Femur (tissue), 1 donor: ENCODE measurements around the gene PLK3.
"Not testable (repeated sequence)": the region's sequence is repeated elsewhere in the genome, so short reads cannot be mapped to it uniquely, and the experiment has no call there.

Experiments
- DNase-seq: peaks from one replicate; pipeline ENCODE4 v3.0.0-alpha.2; 2017

The PLK3 gene

GRCh38 chr1:44799770-44800584 is at the start of gene PLK3:
TSS of gene PLK3 (plus strand) at chr1:44800377. CDS start at chr1:44800464, 87 bp downstream.
- peak; percentile 99 for DNase-seq

GRCh38 chr1:44757420-44757819 is 42.8 kb upstream of the PLK3 start:
- no peak for DNase-seq

GRCh38 chr1:44759077-44759476 is 41.1 kb upstream of the PLK3 start:
- DNase-seq: no peak

GRCh38 chr1:44760876-44761275 is 39.3 kb upstream of the PLK3 start:
- DNase-seq: no peak

GRCh38 chr1:44766421-44766820 is 33.8 kb upstream of the PLK3 start:
- DNase-seq: not testable (repeated sequence)

GRCh38 chr1:44775078-44775929 is 24.9 kb upstream of the PLK3 start, which contains the start of gene RPS8:
TSS of gene RPS8 (plus strand) at chr1:44775540. CDS start at chr1:44775597, 57 bp downstream.
- DNase-seq: peak; percentile 96

GRCh38 chr1:44775930-44776729 is 24.0 kb upstream of the PLK3 start:
- DNase-seq: no peak

GRCh38 chr1:44776730-44777068 is 23.5 kb upstream of the PLK3 start:
- DNase-seq: no peak

- no peak for DNase-seq
Observed at GRCh38 chr1:44777547-44777946, 22.6 kb upstream of the PLK3 start.

GRCh38 chr1:44777969-44778635 is 22.1 kb upstream of the PLK3 start:
- DNase-seq: no peak

GRCh38 chr1:44778705-44779576 is 21.2 kb upstream of the PLK3 start:
- no peak for DNase-seq

GRCh38 chr1:44780583-44781121 is 19.5 kb upstream of the PLK3 start:
- no peak for DNase-seq

- DNase-seq: no peak
Observed at GRCh38 chr1:44783697-44784093, 16.5 kb upstream of the PLK3 start.

- no peak for DNase-seq
Observed at GRCh38 chr1:44784094-44785028, 15.8 kb upstream of the PLK3 start.

- DNase-seq: no peak
Observed at GRCh38 chr1:44785029-44785380, 15.2 kb upstream of the PLK3 start.

- DNase-seq: no peak
Observed at GRCh38 chr1:44785501-44786137, 14.6 kb upstream of the PLK3 start.

- peak; percentile 78 for DNase-seq
Observed at GRCh38 chr1:44786138-44786840, 13.9 kb upstream of the PLK3 start.

- DNase-seq: no peak
Observed at GRCh38 chr1:44786841-44787426, 13.2 kb upstream of the PLK3 start.

- DNase-seq: no peak
Observed at GRCh38 chr1:44787506-44787905, 12.7 kb upstream of the PLK3 start.
